H9 (cell line): ENCODE measurements around the gene DNAH1. TPM values are rescaled to one million over a fixed set of nuclear protein-coding genes. Genes with fewer than 3 reads are reported as not detected.

Experiments used
- DNase-seq: peaks from one replicate; pipeline ENCODE4 v3.0.0-alpha.2; 2017
- H2AFZ ChIP-seq: one replicate; pipeline ENCODE4 v1.6.1; 2013; ENCODE audit warnings: mild to moderate bottlenecking, low read length, control low read depth, moderate library complexity
- H2AK5ac ChIP-seq: 2 replicates; pipeline ENCODE4 v1.6.1; 2013; ENCODE audit warnings: low read length, control low read depth, mixed read lengths; ENCODE audit not compliant: insufficient read length
- H2BK120ac ChIP-seq: one replicate; pipeline ENCODE4 v1.6.1; 2013; ENCODE audit warnings: low read depth, mild to moderate bottlenecking, low read length, control low read depth, inconsistent platforms; ENCODE audit not compliant: poor library complexity, severe bottlenecking
- H2BK12ac ChIP-seq: 2 replicates; pipeline ENCODE4 v1.6.1; 2013; ENCODE audit warnings: low read length, control low read depth, mixed read lengths, low read depth; ENCODE audit not compliant: insufficient read length
- H2BK15ac ChIP-seq: 2 replicates; pipeline ENCODE4 v1.6.1; 2013; ENCODE audit warnings: low read depth, low read length, control low read depth
- H2BK20ac ChIP-seq: one replicate; pipeline ENCODE4 v1.6.1; 2013; ENCODE audit warnings: low read depth, mild to moderate bottlenecking, low read length, control low read depth, inconsistent platforms; ENCODE audit not compliant: poor library complexity, severe bottlenecking
- H2BK5ac ChIP-seq: 2 replicates; pipeline ENCODE4 v1.6.1; 2013; ENCODE audit warnings: low read length, control low read depth, mixed read lengths; ENCODE audit not compliant: insufficient read length
- H3K14ac ChIP-seq: 2 replicates; pipeline ENCODE4 v1.6.1; 2013; ENCODE audit warnings: low read length, control low read depth; ENCODE audit not compliant: insufficient read depth
- H3K18ac ChIP-seq: 2 replicates; pipeline ENCODE4 v1.6.1; 2013; ENCODE audit warnings: low read depth, mild to moderate bottlenecking, mixed read lengths, low read length, control low read depth; ENCODE audit not compliant: insufficient read length
- H3K23ac ChIP-seq: 2 replicates; pipeline ENCODE4 v1.6.1; 2013; ENCODE audit warnings: low read length, control low read depth, mixed read lengths, low read depth; ENCODE audit not compliant: insufficient read length
- H3K23me2 ChIP-seq: 2 replicates; pipeline ENCODE4 v1.6.1; 2013; ENCODE audit warnings: low read depth, mild to moderate bottlenecking, mixed read lengths, low read length, control low read depth; ENCODE audit not compliant: insufficient read length, poor library complexity, severe bottlenecking
- H3K27ac ChIP-seq: 2 replicates; pipeline ENCODE4 v1.5.1; 2013; ENCODE audit warnings: low read length, control low read depth, mixed read lengths, low read depth; ENCODE audit not compliant: insufficient read length
- H3K27me3 ChIP-seq: 2 replicates; pipeline ENCODE4 v1.6.1; 2013; ENCODE audit warnings: low read length, control low read depth, inconsistent platforms; ENCODE audit not compliant: insufficient read depth
- H3K4ac ChIP-seq: 2 replicates; pipeline ENCODE4 v1.6.1; 2013; ENCODE audit warnings: low read depth, mild to moderate bottlenecking, control low read depth, inconsistent platforms, low read length, moderate library complexity
- H3K4me1 ChIP-seq: 2 replicates; pipeline ENCODE4 v1.6.1; 2013; ENCODE audit warnings: low read length, control low read depth, inconsistent platforms; ENCODE audit not compliant: insufficient read depth
- H3K4me2 ChIP-seq: 2 replicates; pipeline ENCODE4 v1.6.1; 2013; ENCODE audit warnings: low read length, control low read depth, mixed read lengths; ENCODE audit not compliant: insufficient read length, insufficient read depth
- H3K56ac ChIP-seq: 2 replicates; pipeline ENCODE4 v1.6.1; 2013; ENCODE audit warnings: low read depth, mild to moderate bottlenecking, mixed read lengths, low read length, control low read depth; ENCODE audit not compliant: insufficient read length
- H3K79me1 ChIP-seq: 2 replicates; pipeline ENCODE4 v1.6.1; 2013; ENCODE audit warnings: low read depth, mild to moderate bottlenecking, moderate library complexity, low read length, control low read depth, inconsistent platforms; ENCODE audit not compliant: insufficient read depth, poor library complexity, severe bottlenecking
- H3K79me2 ChIP-seq: 2 replicates; pipeline ENCODE4 v1.6.1; 2013; ENCODE audit warnings: low read length, control low read depth, inconsistent platforms; ENCODE audit not compliant: insufficient read depth
- H3K9ac ChIP-seq: 2 replicates; pipeline ENCODE4 v1.6.1; 2013; ENCODE audit warnings: low read length, control low read depth, mixed read lengths; ENCODE audit not compliant: insufficient read length; ENCODE audit errors: extremely low read depth
- H3K9me3 ChIP-seq: one replicate; pipeline ENCODE4 v1.6.1; 2013; ENCODE audit warnings: low read depth, low read length, inconsistent platforms; ENCODE audit not compliant: control insufficient read depth
- H3T11ph ChIP-seq: one replicate; pipeline ENCODE4 v1.6.1; 2013; ENCODE audit warnings: mild to moderate bottlenecking, low read length, control low read depth, inconsistent platforms
- H4K20me1 ChIP-seq: one replicate; pipeline ENCODE4 v1.6.1; 2013; ENCODE audit not compliant: control insufficient read depth, insufficient read length, insufficient read depth
- H4K5ac ChIP-seq: 2 replicates; pipeline ENCODE4 v1.6.1; 2013; ENCODE audit warnings: low read depth, mild to moderate bottlenecking, mixed read lengths, low read length, control low read depth; ENCODE audit not compliant: insufficient read length
- H4K8ac ChIP-seq: replicated peaks from 2 replicates; pipeline ENCODE4 v1.6.1; 2013; ENCODE audit warnings: low read length, control low read depth, mixed read lengths, low read depth; ENCODE audit not compliant: insufficient read length
- H4K91ac ChIP-seq: 2 replicates; pipeline ENCODE4 v1.6.1; 2013; ENCODE audit warnings: low read depth, mild to moderate bottlenecking, moderate library complexity, mixed read lengths, low read length, control low read depth; ENCODE audit not compliant: insufficient read length
- H3K27ac Mint-ChIP-seq, 3 experiments: 2 replicates in 2 of 3; 3 replicates in 1 of 3; pipeline ENCODE4 v1.8.0; 2020 to 2021; ENCODE audit warnings: mixed read lengths in 3 of 3, mild to moderate bottlenecking in 1 of 3, moderate library complexity in 1 of 3
- H3K27me3 Mint-ChIP-seq: 2 replicates; pipeline ENCODE4 v1.8.0; 2021; ENCODE audit warnings: low read depth, mild to moderate bottlenecking, moderate library complexity, mixed read lengths
- H3K36me3 Mint-ChIP-seq, 3 experiments: 2 replicates in 2 of 3; 3 replicates in 1 of 3; pipeline ENCODE4 v1.8.0; 2020 to 2021; ENCODE audit warnings: low read depth in 3 of 3, mixed read lengths in 3 of 3; ENCODE audit not compliant: insufficient read depth in 1 of 3
- H3K4me1 Mint-ChIP-seq, 2 experiments: 2 replicates each; pipeline ENCODE4 v1.8.0; 2020; ENCODE audit warnings: mixed read lengths in 2 of 2
- H3K4me3 Mint-ChIP-seq, 2 experiments: 2 replicates in 1 of 2; 3 replicates in 1 of 2; pipeline ENCODE4 v1.8.0; 2020 to 2021; ENCODE audit warnings: mild to moderate bottlenecking in 2 of 2, mixed read lengths in 2 of 2, moderate library complexity in 1 of 2
- H3K9me3 Mint-ChIP-seq, 2 experiments: 2 replicates in 1 of 2; 3 replicates in 1 of 2; pipeline ENCODE4 v1.8.0; 2020; ENCODE audit warnings: mild to moderate bottlenecking in 2 of 2, mixed read lengths in 2 of 2, moderate library complexity in 1 of 2
- WGBS: extraction: QIAGEN DNeasy Blood & Tissue Kit; methylation state at CpG from one replicate; pipeline ENCODE4 v1.1.7; 2013; ENCODE audit warnings: missing lambda C conversion rate, low lambda C conversion rate, mixed read lengths; ENCODE audit not compliant: insufficient read length; ENCODE audit errors: extremely low coverage; 5-methylcytosine and 5-hydroxymethylcytosine counted together
- total RNA-seq: library from RNA; stranded (reverse); gene quantifications from 2 replicates; pipeline ENCODE4 v1.2.1, GENCODE V29; 2021
- TF ChIP-seq, protein P1 (sequence below): fragments of 200-600 bp; sonication (generic); conservative IDR thresholded peaks from 3 replicates; pipeline ENCODE4 v1.8.0; 2021; ENCODE audit warnings: antibody characterized with exemption, mild to moderate bottlenecking

The DNAH1 gene
- total RNA-seq, 1 experiment from 2014 or later: 2.0 TPM

DNA sequence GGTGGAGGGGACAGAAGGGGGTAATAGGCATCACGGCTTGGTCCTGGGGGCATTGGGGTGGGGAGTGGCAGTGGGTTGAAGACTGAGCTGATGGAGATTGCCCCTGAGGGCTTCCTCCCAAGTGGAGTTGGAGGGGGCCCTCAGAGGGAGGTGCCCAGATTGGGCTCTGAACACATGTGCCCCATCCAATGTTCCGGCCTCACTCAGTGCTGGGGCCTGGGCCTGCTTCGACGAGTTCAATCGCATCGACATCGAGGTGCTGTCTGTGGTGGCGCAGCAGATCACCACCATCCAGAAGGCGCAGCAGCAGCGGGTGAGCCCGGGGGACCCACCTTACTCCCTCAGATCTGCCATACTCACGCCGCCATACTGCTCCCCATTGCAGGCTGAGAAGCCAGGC lies 45.3 kb downstream of the DNAH1 start:
- TF ChIP-seq, protein P1, sequence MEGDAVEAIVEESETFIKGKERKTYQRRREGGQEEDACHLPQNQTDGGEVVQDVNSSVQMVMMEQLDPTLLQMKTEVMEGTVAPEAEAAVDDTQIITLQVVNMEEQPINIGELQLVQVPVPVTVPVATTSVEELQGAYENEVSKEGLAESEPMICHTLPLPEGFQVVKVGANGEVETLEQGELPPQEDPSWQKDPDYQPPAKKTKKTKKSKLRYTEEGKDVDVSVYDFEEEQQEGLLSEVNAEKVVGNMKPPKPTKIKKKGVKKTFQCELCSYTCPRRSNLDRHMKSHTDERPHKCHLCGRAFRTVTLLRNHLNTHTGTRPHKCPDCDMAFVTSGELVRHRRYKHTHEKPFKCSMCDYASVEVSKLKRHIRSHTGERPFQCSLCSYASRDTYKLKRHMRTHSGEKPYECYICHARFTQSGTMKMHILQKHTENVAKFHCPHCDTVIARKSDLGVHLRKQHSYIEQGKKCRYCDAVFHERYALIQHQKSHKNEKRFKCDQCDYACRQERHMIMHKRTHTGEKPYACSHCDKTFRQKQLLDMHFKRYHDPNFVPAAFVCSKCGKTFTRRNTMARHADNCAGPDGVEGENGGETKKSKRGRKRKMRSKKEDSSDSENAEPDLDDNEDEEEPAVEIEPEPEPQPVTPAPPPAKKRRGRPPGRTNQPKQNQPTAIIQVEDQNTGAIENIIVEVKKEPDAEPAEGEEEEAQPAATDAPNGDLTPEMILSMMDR: no peak
- Histone ChIP-seq H3K56ac (no peak overlapping the region), H3K27ac (no peak overlapping the region), H2BK12ac (no peak overlapping the region), H2BK15ac (no peak overlapping the region), H3K4ac (no peak overlapping the region), H3K9me3 (no peaks in the 10 kb centered on the region), H4K20me1 (no peaks in the 10 kb centered on the region), H4K91ac (no peak overlapping the region), H2BK120ac (no peak overlapping the region), H3K23me2 (no peaks in the 10 kb centered on the region), H3K27me3 (no peaks in the 10 kb centered on the region), H3T11ph (no peak overlapping the region), H2AK5ac (no peak overlapping the region), H4K5ac (no peak overlapping the region), H2BK5ac (no peak overlapping the region), H2AFZ (no peak overlapping the region), H3K9ac (no peak overlapping the region), H3K23ac (no peak overlapping the region), H3K14ac (no peak overlapping the region), H3K4me2 (no peak overlapping the region), H3K79me2 (no peaks in the 10 kb centered on the region), H3K79me1 (no peaks in the 10 kb centered on the region), H3K4me1 (no peaks in the 10 kb centered on the region), H4K8ac (no peak overlapping the region), H3K18ac (no peak overlapping the region), H2BK20ac (no peak overlapping the region)
- peaks cover 3 to 5% of the 10 kb centered on the region in 2 experiments; a peak in 2 of 4 replicates for H3K4me1 Mint-ChIP-seq
- no peaks in the 10 kb centered on the region for H3K36me3 Mint-ChIP-seq
- H3K4me3 Mint-ChIP-seq: no peak overlapping the region
- no CpG with 5 or more reads among the region's 13 CpGs for WGBS
- no peak for DNase-seq
- no peaks in the 10 kb centered on the region for H3K9me3 Mint-ChIP-seq
- no peaks in the 10 kb centered on the region for H3K27me3 Mint-ChIP-seq
- no peak overlapping the region for H3K27ac Mint-ChIP-seq
